Spleen (tissue), 7 donors: ENCODE measurements around the gene NDUFA7.

ENCODE experiments used
- POLR2A ChIP-seq, 3 donors: fragments of 450-650 bp; IDR thresholded peaks; one replicate each; pipeline ENCODE4 v1.5.1; 2017; ENCODE audit warnings: antibody characterized with exemption in 3 of 3, mild to moderate bottlenecking in 1 of 3
- POLR2AphosphoS5 ChIP-seq, 3 donors: sonication (generic); formaldehyde crosslinking; IDR thresholded peaks; one replicate each; pipeline ENCODE4 v1.5.1; 2017; ENCODE audit warnings: antibody characterized with exemption in 3 of 3
- TF ChIP-seq, protein P1 (sequence below), 11 experiments: fragments of 200-600 bp in 7 of 11; fragments of 450-650 bp in 4 of 11; sonication (generic) in 4 of 11; IDR thresholded peaks in 8 of 11; conservative IDR thresholded peaks in 3 of 11; 1 replicate in 7 of 11; 2 replicates in 4 of 11; pipeline versions ENCODE4 v1.4.0 to v1.8.0; 2016 to 2021; ENCODE audit warnings: antibody characterized with exemption in 11 of 11, inconsistent platforms in 4 of 11, mild to moderate bottlenecking in 1 of 11
- donor health status: DM: no; HTN: no; CAD: no; lungs with moderate emphysema.
- donor health status: DM: no; HTN: no; CAD: no.
- donor health status: DM: no; HTN: no; CAD: no.

DNA sequence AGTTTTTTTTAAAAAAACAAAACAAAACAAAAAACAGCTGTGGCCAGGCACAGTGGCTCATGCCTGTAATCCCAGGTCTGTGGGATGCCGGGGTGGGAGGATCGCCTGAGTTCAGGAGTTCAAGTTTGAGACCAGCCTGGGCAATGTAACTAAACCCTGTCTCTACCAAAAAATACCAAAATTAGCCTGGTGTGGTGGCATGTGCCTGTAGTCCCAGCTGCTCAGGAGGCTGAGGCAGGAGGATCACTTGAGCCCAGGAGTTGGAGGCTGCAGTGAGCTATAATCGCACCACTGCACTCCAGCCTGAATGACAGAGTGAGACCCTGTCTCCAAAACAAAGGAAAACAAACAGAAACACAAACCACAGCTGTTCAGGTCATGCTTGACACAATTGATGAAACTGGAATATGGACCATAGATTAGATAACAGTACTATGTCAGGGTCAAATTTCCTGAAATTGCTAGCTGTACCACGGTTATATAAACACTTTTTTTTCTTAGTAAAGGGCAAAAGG is 35.9 kb upstream of the NDUFA7 start:
- TF ChIP-seq POLR2AphosphoS5 (IDR thresholded peaks at IDR 0.05), result no peak
- TF ChIP-seq, protein P1, sequence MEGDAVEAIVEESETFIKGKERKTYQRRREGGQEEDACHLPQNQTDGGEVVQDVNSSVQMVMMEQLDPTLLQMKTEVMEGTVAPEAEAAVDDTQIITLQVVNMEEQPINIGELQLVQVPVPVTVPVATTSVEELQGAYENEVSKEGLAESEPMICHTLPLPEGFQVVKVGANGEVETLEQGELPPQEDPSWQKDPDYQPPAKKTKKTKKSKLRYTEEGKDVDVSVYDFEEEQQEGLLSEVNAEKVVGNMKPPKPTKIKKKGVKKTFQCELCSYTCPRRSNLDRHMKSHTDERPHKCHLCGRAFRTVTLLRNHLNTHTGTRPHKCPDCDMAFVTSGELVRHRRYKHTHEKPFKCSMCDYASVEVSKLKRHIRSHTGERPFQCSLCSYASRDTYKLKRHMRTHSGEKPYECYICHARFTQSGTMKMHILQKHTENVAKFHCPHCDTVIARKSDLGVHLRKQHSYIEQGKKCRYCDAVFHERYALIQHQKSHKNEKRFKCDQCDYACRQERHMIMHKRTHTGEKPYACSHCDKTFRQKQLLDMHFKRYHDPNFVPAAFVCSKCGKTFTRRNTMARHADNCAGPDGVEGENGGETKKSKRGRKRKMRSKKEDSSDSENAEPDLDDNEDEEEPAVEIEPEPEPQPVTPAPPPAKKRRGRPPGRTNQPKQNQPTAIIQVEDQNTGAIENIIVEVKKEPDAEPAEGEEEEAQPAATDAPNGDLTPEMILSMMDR (IDR thresholded peaks at IDR 0.05 in 8 of 11, conservative IDR thresholded peaks at IDR 0.05 in 3 of 11), result no peak
- no peak for TF ChIP-seq POLR2A (IDR thresholded peaks at IDR 0.05)
